ENCODE data around the gene PYHIN1.
A peak's percentile ranks its signal among the peaks of the same experiment; 100 is the strongest.
"Not testable (repeated sequence)": the region's sequence is repeated elsewhere in the genome, so short reads cannot be mapped to it uniquely, and the experiment has no call there.

Gene PYHIN1

DNA sequence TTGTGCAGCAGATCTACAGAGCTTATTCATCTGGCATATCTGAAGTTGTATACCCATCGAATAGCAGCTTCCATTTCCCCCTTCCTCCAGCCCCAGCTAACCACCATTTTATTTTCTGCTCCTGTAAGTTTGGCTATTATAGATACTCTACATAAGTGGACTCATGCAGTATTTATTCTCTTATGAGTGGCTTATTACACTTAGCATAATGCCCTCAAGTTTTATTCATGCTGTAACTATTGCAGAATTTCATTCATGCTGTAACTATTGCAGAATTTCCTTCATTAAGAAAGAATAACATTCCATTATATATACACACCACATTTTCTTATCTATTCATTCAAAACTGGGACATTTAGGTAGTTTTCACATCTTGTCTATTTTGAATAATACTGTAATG is 47.9 kb downstream of the PYHIN1 start:
- no peak for DNase-seq (ENCODE audit: low read depth in 3 of 3)

DNA sequence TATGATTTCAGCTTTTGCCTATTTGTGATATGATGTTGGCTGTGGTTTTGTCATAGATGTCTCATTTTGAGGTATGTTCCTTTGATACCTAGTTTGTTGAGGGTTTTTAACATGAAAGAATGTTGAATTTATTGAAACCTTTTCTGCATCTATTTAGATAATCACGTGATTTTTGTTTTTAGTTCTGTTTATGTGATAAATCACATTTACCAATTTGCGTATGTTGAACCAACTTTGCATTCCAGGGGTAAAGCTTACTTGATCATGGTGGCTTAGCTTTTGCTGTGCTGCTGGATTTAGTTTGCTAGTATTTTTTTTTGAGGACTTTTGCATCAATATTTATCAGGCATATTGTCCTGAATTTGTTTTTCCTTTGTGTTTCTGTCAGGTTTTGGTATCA is 51.9 kb downstream of the PYHIN1 start:
- DNase-seq (ENCODE audit: low read depth in 3 of 3), result no peak

DNA sequence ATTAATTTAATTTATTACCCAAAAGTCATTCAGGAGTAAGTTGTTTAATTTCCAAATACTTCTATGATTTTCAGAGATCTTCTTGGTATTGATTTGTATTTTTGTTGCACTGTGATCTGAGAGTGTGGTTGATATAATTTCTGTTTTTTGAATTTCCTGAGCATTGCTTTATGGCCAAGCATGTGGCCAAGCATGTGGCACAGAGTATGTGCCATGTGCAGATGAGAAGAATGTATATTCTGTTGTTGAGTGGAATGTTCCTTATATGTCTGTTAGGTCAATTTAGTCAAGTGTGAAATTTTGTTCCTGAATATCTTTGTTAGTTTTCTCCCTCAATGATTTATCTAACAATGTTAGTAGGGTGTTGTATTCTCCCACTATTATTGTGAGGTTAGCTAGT is 53.0 kb downstream of the PYHIN1 start:
- DNase-seq (ENCODE audit: low read depth in 3 of 3), result no peak

DNA sequence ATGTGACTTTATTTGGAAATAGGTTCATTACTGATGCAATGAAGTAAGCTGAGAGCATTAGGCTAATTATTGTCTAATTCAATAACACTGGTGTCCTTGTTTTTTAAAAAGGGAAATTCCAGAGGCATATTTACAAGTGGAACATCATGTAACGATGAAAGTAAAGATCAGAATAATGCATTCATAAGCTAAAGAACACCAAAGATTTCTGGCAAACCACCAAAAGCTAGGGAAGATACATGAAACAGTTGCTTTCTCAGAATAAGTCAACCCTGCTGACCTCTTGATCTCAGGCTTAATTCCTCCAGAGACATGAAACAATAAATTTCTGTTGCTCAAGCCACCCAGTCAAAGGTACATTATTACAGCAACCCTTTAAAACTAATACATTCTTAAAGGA is 58.1 kb downstream of the PYHIN1 start:
- no peak for DNase-seq (ENCODE audit: low read depth in 3 of 3)

DNA sequence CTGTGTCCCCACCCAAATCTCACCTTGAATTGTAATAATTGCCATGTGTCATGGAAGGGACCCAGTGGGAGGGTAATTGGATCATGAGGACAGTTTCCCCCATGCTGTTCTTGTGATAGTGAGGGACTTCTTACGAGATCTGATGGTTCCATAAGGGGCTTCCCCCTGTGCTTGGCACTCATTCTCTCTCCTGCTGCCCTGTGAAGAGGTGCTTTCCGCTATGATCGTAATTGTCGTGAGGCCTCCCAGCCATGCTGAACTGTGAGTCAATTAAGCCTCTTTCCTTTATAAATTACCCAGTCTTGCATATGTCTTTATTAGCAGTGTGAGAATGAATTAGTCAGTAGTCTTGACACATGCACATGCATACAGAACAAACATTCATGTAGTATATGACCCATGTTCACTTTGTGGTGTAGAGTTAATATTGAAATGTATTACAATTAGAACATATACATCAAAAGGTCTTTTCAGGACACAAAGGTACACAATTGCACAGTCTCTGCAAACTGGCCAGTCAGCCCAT is 61.5 kb downstream of the PYHIN1 start:
- no peak for DNase-seq (ENCODE audit: low read depth in 3 of 3)

DNA sequence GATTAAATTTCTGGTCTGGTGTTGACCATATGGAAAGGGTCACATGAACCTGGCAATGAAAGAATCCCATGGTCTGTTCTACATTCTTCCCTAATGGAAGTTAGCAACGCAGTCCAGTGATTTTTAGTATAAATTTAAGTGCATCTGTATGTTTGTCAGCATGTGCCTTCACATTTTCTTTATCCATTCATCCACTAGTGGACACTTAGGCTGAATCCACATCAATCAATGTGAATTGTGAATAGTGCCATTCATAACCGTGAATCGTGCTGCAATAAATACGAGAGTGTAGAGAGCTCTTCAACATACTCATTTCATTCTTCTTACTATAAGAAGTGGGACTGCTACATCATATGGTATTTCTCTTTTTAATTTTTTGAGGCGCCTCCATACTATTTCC is 65.6 kb downstream of the PYHIN1 start:
- no peak for DNase-seq (ENCODE audit: low read depth in 3 of 3)

DNA sequence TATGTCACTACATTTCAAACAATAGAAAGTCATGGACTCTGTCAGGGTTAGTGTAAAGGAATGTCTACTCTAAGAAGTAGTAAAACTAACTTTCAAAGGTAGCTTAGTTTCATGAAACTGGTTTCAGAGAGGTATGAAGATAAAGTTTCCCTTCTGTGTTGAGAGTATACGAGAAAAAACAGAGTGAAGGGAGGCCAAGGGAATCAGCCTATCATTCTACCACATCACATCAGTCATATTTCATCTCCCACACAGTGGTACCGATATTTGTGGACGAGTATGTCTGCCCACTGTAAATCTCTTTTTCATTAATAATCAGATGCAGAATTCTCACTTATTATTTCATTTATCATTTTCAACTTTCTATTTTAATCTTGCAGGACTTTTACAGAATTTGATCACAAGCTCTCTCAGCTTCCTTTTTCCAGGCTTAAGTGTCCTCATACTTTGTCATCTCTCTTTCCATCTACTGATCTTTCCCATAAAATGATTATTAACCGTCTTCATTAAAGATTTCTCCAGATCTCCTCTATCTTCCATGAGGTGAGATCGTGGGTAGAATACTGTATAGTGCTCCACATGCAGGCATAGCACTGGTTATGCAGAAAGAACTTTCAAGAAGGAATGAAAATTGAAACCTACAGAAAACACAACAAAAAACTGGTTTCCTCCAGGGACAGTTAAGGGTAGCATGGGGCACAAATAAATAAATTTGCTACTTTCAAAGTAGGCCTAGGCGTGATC is 66.9 kb downstream of the PYHIN1 start:
- no peak for DNase-seq (ENCODE audit: low read depth in 3 of 3)

DNA sequence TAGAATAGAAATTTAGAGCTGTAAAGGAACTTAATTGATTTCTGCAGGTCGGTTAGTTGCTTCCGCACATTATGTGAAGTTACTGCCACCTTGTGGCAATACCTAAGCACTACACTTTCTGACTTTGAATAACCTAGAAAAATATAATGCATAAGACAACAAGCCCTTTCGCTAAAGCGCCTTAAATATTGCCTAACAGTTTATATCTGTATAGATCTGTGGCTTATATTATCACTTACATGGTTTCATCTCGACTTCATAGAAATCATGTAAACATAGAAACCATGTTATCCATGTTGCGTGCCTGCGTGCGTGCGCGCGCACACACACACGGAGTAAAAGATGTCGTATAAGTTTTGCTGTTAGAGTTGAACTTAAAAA is 67.4 kb downstream of the PYHIN1 start:
- no peak for DNase-seq (ENCODE audit: low read depth in 3 of 3)

DNA sequence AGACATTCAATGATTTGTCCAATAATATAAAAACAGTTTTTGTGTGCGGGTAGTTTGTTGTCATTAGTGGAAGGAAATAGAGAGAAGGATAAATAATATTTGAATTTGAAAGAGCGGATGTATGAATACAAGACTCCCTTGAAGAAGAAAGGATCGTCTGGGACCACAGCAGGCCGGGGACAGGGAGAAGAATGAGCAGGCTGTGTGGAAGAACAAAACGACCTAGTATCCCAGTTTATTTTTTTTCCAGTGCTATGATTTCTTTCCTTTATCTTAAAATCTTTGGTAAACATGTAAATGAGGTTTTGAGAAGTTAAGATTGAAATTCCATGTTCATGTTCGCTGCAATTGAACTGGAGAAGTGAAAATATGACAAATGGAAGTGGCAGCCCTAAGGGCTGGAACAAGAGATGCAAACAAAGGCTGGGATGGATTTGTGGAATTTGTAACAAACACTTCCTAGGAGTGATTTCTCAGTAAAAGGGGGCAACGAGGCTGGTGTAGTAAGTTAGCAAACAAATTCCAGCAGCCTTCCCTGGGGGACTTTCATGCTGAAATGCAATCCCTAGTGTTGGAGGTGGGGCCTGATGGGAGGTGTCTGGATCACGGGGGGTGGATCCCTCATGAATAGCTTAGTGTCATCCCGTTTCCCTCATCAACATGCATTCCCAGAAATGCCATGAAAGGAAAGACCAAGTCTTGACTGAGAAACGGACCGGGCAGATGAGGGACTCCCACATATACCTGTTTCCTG is 68.1 kb downstream of the PYHIN1 start:
- DNase-seq (ENCODE audit: low read depth in 3 of 3), result no peak

DNA sequence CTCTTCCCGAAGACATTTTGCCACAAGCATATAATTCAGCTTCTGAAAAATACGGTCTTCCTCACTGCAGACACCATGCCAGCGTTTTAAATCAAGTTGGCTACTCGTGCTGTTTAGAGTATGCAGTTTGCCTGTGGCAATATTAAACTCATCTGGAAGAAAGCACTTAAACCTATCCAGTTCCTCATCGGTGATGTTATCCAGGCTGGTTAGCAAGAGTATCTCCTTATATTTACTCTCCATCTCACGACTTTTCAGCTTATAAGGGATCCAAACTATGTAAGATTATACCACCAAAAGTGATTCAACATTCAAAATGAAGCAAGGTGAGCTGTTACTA is 68.7 kb downstream of the PYHIN1 start:
- DNase-seq (ENCODE audit: low read depth in 3 of 3), result no peak

DNA sequence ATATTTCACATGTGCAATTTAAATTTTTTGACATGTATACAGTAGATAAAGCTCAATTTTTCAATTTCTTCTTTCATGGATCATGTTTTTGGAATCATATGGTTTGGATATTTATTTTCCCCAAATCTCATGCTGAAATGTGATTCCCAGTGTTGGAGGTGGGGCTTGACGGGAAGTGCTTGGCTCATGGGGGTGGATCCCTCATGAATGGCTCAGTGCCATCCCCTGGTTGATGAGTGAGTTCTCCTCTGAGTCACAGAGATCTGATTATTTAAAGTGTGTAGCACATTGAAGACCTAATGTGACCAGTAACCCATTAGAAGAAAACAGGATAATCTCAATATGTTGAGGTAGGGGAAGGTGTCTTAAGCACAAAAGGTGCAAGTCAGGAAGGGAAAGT is 69.3 kb downstream of the PYHIN1 start:
- no peak for DNase-seq (ENCODE audit: low read depth in 3 of 3)

DNA sequence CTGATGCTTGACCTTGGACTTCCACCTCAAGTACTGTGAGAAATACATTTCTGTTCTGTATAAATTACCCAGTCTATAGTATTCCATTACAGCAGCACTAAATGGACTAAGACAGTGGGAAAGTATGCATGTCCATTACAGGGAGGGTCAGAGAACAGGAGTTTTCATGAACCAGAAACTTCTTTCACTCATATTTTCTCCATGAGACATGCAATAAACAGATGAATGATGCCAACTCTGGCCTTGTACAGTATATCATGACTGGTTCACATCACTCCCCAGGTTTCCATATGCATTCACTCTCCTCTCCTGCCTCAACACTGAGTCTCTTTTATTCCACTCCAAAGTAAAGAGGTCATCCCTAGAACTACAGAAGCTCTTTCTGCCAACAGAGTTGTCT is 73.8 kb downstream of the PYHIN1 start:
- DNase-seq (ENCODE audit: low read depth in 3 of 3), result no peak

DNA sequence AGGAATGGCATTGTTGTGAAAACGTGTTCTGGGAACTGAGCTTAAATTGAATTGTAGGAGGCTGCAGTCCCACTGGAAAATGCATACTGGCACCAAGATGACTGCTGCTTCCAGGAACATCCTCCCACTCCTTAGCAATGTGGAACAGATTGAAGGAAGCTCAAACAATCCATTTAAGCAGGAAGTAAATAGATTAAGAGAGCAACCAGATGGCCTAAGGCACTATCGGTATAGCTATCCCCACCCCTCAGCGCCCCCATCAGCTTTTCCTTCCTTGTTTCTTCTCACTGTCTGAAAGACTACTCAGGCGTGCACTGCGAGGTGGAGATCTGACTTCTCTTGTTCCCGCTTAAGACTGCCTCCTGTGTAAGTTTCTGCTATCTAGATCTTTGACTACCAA is 74.3 kb downstream of the PYHIN1 start:
- DNase-seq (ENCODE audit: low read depth in 3 of 3), result no peak

DNA sequence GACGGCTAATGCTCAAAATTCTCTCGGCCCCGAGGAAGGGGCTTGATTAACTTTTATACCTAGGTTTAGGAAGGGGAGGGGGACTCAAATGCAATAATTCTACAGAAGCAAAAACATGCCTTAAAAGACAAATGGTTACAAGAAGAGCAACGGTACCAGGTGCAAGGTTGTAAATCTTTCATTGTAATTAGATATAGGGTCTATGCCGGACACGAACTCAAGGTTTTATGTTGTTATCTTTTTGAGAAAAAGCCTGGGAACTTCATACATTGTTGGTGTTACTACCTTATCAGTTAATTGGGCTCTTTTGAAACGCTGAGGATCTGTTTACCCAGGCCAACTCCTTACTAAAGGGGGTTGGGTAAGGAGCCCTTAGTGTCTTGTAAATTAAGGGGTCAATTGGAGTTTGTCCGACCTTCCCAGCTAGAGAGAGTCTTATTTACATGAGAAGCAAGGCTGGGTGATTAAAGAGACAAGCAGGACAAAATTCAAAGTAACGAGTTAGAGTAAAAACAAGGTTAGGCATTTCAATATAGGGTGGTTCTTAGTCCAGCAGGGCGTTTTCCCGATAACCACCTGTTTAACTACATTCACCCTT is 75.0 kb downstream of the PYHIN1 start:
- not testable (repeated sequence) for DNase-seq (ENCODE audit: low read depth in 3 of 3)

DNA sequence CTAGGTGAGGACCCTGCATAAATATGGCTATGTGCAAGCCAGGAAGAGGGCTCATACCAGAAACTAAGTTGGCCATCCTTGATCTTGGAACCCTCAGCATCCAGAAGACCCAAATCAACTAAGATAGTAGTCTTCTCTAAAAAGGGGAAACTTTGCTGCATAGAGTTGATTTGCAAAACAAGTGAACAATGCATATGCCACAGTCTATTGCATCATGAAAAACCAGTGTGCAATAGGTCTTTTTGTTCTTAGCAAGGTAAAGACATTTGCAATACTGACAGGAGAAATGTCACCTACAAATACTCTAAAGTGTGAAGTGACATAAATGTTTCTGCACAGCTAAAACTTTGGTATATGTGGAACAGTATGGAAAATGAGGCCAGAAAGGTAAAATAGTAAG is 76.4 kb downstream of the PYHIN1 start:
- DNase-seq (ENCODE audit: low read depth in 3 of 3), result no peak

DNA sequence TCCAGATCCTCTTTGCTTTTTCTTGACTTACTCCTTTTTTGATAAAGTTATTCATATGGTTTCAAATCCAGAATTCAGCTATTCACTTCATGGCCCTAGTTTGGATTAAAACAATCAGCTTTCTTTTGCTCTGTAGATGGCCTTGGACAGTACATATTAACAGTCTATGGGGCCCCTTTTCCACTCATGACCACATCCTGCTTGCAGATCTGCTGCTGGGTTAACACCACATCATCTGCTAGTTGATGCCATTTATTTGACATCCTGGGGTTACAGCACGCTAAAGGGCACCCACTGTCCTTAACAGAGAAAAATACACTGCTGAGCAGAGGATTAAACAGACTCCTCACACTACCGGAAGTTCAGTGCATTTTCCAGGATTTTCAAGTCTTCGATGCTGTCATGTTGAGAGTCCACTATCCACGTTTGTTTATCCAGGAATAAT is 77.4 kb downstream of the PYHIN1 start:
- DNase-seq (ENCODE audit: low read depth in 3 of 3), result peak in 2 of 3 experiments; percentile 41 to 53

DNA sequence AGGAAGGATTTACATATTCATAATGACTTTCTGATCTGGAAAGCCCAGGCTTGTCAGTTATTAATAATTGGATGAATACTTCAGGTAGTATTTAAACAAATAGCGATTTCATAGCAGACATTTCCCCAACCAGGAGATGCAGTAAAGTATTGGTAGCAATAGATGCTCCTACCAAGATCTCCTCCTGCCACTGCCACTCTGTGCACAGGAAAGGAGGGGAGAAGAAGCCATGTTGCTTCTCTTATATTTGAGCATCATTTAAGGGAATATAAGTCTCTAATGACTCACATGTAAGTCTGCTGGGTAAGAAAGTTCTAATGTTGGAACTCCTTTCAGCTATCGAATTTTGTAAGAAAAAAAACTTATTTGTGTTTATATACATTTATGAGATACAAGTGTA is 77.9 kb downstream of the PYHIN1 start:
- DNase-seq (ENCODE audit: low read depth in 3 of 3), result no peak

DNA sequence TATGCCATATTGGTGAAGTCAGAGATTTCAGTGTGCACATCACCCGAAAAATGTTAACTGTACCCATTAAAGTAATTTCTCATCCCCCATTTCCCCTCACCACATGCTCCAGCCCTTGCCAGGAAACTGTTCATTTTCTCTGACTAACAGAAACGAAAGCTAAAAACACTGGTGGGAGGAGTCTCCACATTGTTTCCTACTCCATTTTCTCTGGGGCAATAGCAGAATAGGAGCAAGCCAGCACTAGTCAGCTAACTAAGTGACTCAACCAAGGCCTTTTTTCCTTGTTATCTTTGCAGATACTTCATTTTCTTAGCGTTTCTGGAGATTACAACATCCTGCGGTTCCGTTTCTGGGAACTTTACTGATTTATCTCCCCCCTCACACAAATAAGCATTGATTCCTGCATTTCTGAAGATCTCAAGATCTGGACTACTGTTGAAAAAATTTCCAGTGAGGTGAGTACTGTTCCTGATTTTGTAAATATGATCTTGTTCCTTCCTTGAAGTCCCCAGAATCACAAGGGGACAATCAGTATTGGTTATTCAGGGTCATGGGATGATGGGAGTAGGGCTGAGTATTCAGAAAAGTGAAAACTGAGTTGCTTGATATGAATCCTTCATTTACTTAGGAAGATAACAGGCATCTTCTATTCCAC is 78.5 kb downstream of the PYHIN1 start, which contains the start of gene IFI16:
TSS of gene IFI16 (plus strand) at position 204 of the 658 bp plus-strand sequence. CDS start 4,774 bp downstream, outside the sequence.
- peak in 2 of 3 experiments; percentile 42 to 57 for DNase-seq (ENCODE audit: low read depth in 3 of 3)

DNA sequence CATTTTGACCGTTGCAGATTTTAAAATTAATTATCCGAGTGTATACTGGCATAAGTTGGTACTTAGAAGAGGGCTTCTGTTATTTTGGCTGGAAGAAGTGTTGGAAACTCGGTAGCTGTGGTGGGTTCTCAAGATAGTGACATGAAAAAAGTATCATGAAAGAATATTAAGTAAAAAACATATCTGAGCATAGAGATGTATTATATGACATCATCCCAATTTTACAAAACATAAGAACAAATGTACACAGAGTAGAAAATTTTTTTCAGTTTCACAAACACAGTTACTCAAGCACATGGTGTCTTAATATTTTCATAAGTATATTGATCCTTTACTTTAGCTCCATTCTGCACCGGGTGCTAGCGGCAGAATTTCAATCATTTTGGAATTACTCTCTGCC is 79.0 kb downstream of the PYHIN1 start:
- no peak for DNase-seq (ENCODE audit: low read depth in 3 of 3)

DNA sequence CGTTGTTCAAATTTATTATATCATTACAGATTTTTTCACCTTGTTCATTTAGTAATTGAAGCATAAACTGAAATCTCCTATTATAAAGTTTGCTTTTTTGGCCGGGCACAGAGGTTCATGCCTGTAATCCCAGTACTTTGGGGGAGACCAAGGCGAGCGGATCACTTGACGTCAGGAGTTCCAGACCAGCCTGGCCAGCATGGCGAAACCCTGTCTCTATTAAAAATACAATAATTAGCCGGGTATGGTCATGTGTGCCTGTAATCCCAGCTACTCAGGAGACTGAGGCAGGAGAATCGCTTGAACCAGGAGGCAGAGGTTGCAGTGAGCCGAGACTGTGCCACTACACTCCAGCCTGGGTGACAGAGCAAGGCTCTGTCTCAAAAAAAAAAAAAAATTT is 79.6 kb downstream of the PYHIN1 start:
- peak in 1 of 3 experiments; percentile 18 for DNase-seq (ENCODE audit: low read depth in 3 of 3)

DNA sequence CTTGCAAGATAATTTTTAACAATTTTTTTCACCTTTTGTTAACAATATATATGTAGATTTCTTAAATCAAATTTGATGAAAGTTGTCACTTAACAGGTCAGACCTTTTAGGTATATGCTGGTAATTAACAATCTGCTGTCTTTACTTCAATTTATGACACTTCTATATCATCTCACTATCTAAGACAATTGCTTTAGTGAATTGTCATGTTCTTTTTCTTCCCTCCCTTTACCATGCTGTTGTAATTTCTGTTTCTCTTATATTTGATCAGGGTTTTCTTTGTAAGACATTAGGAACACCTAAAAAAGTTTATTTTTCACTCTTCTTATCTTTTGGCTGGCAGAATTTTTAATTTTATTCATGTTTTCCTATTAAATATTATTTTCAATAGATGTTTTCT is 80.4 kb downstream of the PYHIN1 start:
- no peak for DNase-seq (ENCODE audit: low read depth in 3 of 3)

DNA sequence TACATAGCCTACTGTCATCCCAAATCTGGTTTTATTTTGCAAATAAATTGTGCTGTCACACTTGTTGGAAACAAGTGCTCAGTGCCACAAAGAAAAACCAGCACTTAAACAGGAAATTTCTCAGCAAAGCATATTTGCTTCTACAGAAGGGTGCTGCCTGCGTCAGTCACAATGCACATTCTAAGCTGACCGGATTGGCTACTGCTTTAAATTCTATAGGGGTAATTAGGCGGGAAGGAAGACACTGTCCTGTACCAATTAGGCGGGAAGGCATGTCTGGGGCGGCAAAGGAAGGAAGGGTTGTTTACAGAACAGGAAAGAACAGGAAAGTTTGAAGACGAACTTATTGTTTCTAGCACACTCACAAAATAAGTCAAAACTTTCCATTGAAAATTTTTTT is 81.1 kb downstream of the PYHIN1 start:
- DNase-seq (ENCODE audit: low read depth in 3 of 3), result peak in 2 of 3 experiments; percentile 38 to 60

Data from stimulated activated CD4-positive, alpha-beta T cell treated with anti-CD3 and anti-CD28 coated beads, TNF-alpha, amount 100 ng/mL, for 24 hours (primary cell).